BJ (cell line): Measurements from ENCODE around the gene NFKBIE. TPM values are rescaled to one million over a fixed set of nuclear protein-coding genes. Genes with fewer than 3 reads are reported as not detected.

Experiments
- CTCF ChIA-PET: fragments of 350-600 bp; formaldehyde crosslinking; extraction: SDS; loops from one replicate; lab custom pipeline; 2021; ENCODE audit warnings: antibody characterized with exemption, inconsistent platforms; lab: Yijun Ruan, JAX
- POLR2A ChIA-PET: fragments of 300-600 bp; sonication (Branson Sonifier 250); formaldehyde crosslinking; extraction: SDS; loops from one replicate; lab custom pipeline; 2021; ENCODE audit warnings: antibody characterized with exemption; lab: Charles Lee
- DNase-seq: peaks from one replicate; pipeline ENCODE4 v3.0.0-alpha.2; 2011; ENCODE audit warnings: low read depth
- H3K27me3 ChIP-seq: 2 replicates; pipeline ENCODE4 v1.6.0; 2011; ENCODE audit warnings: low read length; ENCODE audit not compliant: control insufficient read depth, insufficient read depth
- H3K36me3 ChIP-seq: 2 replicates; pipeline ENCODE4 v1.5.1; 2011; ENCODE audit warnings: low read length; ENCODE audit not compliant: control insufficient read depth, insufficient read depth
- H3K4me3 ChIP-seq: 2 replicates; pipeline ENCODE4 v1.5.1; 2011; ENCODE audit warnings: low read depth, mild to moderate bottlenecking, control low read depth, low read length
- CTCF ChIP-seq: IDR thresholded peaks from 2 replicates; pipeline ENCODE4 v1.5.1; 2011; ENCODE audit warnings: low read depth, mild to moderate bottlenecking, control low read depth, inconsistent platforms, low read length, moderate library complexity; ENCODE audit not compliant: insufficient read depth
- polyA plus RNA-seq: library from polyadenylated mRNA; depleted of rRNA; stranded (reverse); fragments of >200 nt; gene quantifications from 2 replicates; pipeline ENCODE4 v1.2.3, GENCODE V29; 2011

NFKBIE gene
- polyA plus RNA-seq, 1 experiment, result 8.0 TPM

- TF ChIP-seq CTCF, result no peak
- Histone ChIP-seq H3K27me3 (peaks cover 6% of the 10 kb centered on the region), H3K4me3 (no peak overlapping the region), H3K36me3 (peaks cover 44% of the 10 kb centered on the region)
- DNase-seq, result no peak
- ChIA-PET POLR2A (no interaction called here), CTCF (interaction anchor here (1.6 to 5.8 kb wide), 5 partner anchors 12 to 36 kb away, joined by 3 to 47 read pairs (median 6); partner anchors contain the start of gene AARS2)
Observed at GRCh38 chr6:44301782-44302564, 36.6 kb upstream of the NFKBIE start.

GRCh38 chr6:44301106-44301505 is 35.8 kb upstream of the NFKBIE start:
- H3K36me3 ChIP-seq, result peaks cover 38% of the 10 kb centered on the region
- DNase-seq, result no peak
- no peak for TF ChIP-seq CTCF
- POLR2A ChIA-PET, result no interaction called here
- H3K27me3 ChIP-seq, result peaks cover 14% of the 10 kb centered on the region
- H3K4me3 ChIP-seq, result no peak overlapping the region
- CTCF ChIA-PET, result interaction anchor here (1.6 to 5.8 kb wide), 3 partner anchors 12 to 37 kb away, joined by 3 to 47 read pairs (median 6); partner anchors contain the start of gene AARS2

GRCh38 chr6:44300292-44300823 is 35.0 kb upstream of the NFKBIE start:
- no peak overlapping the region for H3K4me3 ChIP-seq
- H3K27me3 ChIP-seq, result peaks cover 16% of the 10 kb centered on the region
- ChIA-PET POLR2A (no interaction called here), CTCF (interaction anchor here (1.6 to 5.8 kb wide), 3 partner anchors 13 to 33 kb away, joined by 3 to 47 read pairs (median 11); partner anchors contain the start of gene AARS2)
- no peak for DNase-seq
- H3K36me3 ChIP-seq, result peaks cover 35% of the 10 kb centered on the region
- no peak for TF ChIP-seq CTCF

GRCh38 chr6:44298864-44299263 is 33.5 kb upstream of the NFKBIE start:
- ChIA-PET CTCF (interaction anchor here (0.6 to 2.6 kb wide), 6 partner anchors 8 to 77 kb away, joined by 3 to 11 read pairs (median 4); partner anchors contain the start of gene AARS2), POLR2A (no interaction called here)
- DNase-seq, result no peak
- TF ChIP-seq CTCF, result no peak
- Histone ChIP-seq H3K27me3 (peaks cover 21% of the 10 kb centered on the region), H3K4me3 (no peak overlapping the region), H3K36me3 (peaks cover 22% of the 10 kb centered on the region)
